HUES6 (cell line): ENCODE data around the gene ADARB2.
"Not testable (repeated sequence)": the region's sequence is repeated elsewhere in the genome, so short reads cannot be mapped to it uniquely, and the experiment has no call there.

Source experiments
- H3K27ac ChIP-seq: 2 replicates; pipeline ENCODE4 v1.7.0; 2013; ENCODE audit warnings: low read depth, mild to moderate bottlenecking, low read length, inconsistent platforms
- H3K27me3 ChIP-seq: 2 replicates; pipeline ENCODE4 v1.6.1; 2013; ENCODE audit warnings: low read length; ENCODE audit not compliant: control insufficient read depth, insufficient read depth
- H3K36me3 ChIP-seq: 2 replicates; pipeline ENCODE4 v1.6.1; 2013; ENCODE audit warnings: low read length; ENCODE audit not compliant: control insufficient read depth, insufficient read depth
- H3K4me1 ChIP-seq: 2 replicates; pipeline ENCODE4 v1.6.1; 2013; ENCODE audit warnings: low read length; ENCODE audit not compliant: control insufficient read depth, insufficient read depth
- H3K4me3 ChIP-seq: 2 replicates; pipeline ENCODE4 v1.5.1; 2013; ENCODE audit warnings: low read depth, low read length
- H3K9ac ChIP-seq: one replicate; pipeline ENCODE4 v1.6.1; 2013; ENCODE audit warnings: mild to moderate bottlenecking, low read length
- H3K9me3 ChIP-seq: 2 replicates; pipeline ENCODE4 v1.6.1; 2013; ENCODE audit warnings: low read depth, low read length; ENCODE audit not compliant: control insufficient read depth, insufficient read depth

ADARB2 gene

DNA sequence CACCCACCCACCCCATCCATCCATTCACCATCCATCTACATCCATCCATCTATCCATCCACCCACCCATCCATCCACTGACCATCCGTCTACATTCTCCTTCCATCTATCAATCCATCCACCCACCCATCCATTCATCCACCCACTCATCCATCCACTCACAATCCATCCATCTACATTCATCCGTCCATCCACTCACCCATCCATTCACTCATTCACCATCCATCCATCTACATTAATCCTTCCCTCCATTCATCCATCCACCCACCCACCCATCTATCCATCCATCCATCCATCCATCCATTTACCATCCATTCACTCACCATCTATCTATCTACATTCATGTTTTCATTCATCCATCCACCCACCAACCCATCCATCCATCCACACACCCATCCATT, 292.5 kb downstream of the ADARB2 start:
- H3K36me3 ChIP-seq, result no peaks in the 10 kb centered on the region

DNA sequence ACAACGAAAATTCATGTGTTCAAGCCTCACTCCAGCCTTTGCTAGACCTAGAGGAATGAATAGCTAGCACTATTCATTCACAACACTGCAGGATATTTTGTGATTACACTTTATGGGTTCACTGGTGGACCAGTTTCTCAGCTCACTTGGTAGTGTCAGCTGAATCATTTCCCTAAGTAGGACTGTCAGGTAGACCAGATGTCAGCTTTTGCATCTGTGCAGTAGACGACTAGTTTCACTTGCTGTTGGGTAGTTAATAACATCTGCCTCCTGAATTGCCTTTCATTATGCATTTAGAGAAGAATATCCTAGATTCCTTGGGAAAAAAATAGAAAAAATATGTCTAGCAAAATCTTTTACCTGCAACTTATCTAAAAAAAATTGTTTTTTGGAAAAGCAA, 296.4 kb downstream of the ADARB2 start:
- Histone ChIP-seq H3K4me3 (no peak overlapping the region), H3K27me3 (no peaks in the 10 kb centered on the region), H3K9ac (no peak overlapping the region), H3K27ac (no peak overlapping the region), H3K9me3 (no peaks in the 10 kb centered on the region), H3K36me3 (no peaks in the 10 kb centered on the region), H3K4me1 (no peaks in the 10 kb centered on the region)

More for the DNA sequence above, 292.5 kb downstream of the ADARB2 start:
- Histone ChIP-seq H3K9ac (no peak overlapping the region), H3K27ac (no peak overlapping the region), H3K4me1 (peaks cover 7% of the 10 kb centered on the region; the same call in 1 of the 2 replicates), H3K27me3 (no peaks in the 10 kb centered on the region), H3K9me3 (no peaks in the 10 kb centered on the region), H3K4me3 (no peak overlapping the region)

DNA sequence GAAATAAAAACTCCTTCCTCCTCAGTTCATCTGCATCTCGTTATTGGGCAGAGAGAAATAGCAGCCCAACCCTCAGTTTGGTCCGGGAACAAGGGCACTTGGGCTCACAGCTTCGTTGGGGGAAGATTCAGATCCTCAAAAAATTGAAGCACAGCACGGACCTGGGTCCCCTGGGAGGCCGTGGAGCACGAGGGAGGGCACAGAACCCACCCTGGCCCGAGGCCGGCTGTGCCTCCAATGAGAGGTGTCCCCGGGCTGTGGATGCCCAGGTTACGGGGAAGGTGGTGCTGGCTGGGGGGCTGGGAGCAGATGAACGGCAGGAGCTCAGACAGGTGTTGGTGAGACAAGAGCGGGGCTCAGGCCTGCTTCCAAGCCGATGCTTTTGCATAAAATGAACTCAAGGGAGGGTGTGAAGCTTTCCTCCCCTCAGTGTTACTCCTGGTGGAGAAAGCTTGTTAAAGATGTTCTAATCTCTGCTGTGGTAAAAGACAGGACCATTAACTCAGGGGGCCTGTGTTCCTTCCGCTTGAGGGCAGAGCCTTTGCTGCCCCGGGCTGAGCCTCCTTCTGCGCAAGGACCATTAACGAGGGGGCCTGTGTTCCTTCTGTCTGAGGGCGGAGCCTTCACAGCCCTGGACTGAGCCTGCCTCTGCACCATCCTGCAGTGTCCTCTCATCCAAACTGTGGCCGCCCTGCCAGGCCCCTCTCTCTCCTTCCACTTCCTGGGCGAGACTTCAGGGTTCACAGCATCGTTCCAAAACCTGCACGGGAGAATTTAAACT, 302.2 kb downstream of the ADARB2 start:
- Histone ChIP-seq H3K27ac (no peak overlapping the region), H3K9ac (no peak overlapping the region), H3K9me3 (peaks cover 3% of the 10 kb centered on the region; the same call in 1 of the 2 replicates), H3K4me3 (no peak overlapping the region), H3K4me1 (peaks cover 20% of the 10 kb centered on the region), H3K27me3 (no peaks in the 10 kb centered on the region), H3K36me3 (no peaks in the 10 kb centered on the region)

DNA sequence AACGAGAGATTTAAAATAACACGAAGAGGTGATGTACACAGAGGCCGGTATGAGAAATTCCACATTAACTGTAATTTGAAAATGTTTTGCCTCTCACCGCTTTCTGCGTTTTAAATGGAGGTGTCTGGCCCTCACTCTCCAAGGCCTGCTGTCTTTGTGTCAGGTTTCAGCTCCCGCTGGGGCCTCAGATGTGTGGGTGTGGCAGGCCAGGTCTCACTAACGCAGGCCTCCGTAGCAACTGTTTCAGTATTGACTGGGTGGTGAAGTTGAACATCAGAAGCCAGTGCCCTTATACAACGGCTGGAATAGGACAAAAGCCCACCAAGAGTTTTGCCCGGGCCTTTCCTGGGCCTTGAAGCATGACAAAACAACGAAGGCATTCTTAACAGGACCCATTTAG, 303.1 kb downstream of the ADARB2 start:
- H3K36me3 ChIP-seq, result no peaks in the 10 kb centered on the region
- no peak overlapping the region for H3K4me3 ChIP-seq
- no peak overlapping the region for H3K9ac ChIP-seq
- no peaks in the 10 kb centered on the region for H3K27me3 ChIP-seq
- H3K9me3 ChIP-seq, result peaks cover 3% of the 10 kb centered on the region; the same call in 1 of the 2 replicates
- H3K4me1 ChIP-seq, result peaks cover 20% of the 10 kb centered on the region
- no peak overlapping the region for H3K27ac ChIP-seq

DNA sequence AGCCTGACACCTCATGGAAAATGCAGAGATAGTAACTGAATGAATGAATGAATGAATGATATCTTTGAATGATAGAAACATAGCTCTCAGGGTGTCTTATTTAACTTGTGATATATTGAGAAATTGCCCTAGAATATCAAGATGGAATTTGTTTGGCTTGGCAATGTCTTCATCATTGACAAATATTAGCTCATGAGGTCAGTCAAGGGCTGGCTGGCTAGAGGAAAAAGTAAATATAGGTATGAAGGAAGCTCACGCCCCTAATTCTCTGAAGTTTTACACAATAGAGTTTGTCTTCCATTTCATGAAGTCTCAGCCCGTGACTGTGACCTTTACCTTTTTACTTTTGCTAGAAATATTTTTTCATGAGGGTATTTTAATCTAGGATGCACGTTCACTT, 305.2 kb downstream of the ADARB2 start:
- H3K9ac ChIP-seq, result no peak overlapping the region
- H3K27ac ChIP-seq, result no peak overlapping the region
- H3K9me3 ChIP-seq, result peaks cover 3% of the 10 kb centered on the region; the same call in 1 of the 2 replicates
- H3K27me3 ChIP-seq, result no peaks in the 10 kb centered on the region
- no peaks in the 10 kb centered on the region for H3K36me3 ChIP-seq
- H3K4me1 ChIP-seq, result peaks cover 20% of the 10 kb centered on the region
- H3K4me3 ChIP-seq, result no peak overlapping the region

DNA sequence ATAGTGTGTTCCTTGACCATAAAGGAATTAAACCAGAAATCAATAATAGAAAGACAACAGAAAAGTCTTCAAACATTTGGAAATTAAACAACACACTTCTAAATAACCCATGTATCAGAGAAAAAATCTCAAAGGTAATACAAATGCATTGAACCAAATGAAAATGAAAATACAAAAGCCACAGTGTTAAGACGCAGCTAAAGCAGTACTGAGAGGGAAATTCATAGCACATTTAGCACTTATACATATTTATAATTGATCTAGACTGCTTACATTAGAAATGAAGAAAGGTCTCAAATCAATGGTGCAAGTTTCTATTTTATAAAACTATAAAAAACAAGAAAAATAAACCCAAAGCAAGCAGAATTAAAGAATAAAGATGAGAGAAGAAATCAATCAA, 306.1 kb downstream of the ADARB2 start:
- peaks cover 20% of the 10 kb centered on the region for H3K4me1 ChIP-seq

DNA sequence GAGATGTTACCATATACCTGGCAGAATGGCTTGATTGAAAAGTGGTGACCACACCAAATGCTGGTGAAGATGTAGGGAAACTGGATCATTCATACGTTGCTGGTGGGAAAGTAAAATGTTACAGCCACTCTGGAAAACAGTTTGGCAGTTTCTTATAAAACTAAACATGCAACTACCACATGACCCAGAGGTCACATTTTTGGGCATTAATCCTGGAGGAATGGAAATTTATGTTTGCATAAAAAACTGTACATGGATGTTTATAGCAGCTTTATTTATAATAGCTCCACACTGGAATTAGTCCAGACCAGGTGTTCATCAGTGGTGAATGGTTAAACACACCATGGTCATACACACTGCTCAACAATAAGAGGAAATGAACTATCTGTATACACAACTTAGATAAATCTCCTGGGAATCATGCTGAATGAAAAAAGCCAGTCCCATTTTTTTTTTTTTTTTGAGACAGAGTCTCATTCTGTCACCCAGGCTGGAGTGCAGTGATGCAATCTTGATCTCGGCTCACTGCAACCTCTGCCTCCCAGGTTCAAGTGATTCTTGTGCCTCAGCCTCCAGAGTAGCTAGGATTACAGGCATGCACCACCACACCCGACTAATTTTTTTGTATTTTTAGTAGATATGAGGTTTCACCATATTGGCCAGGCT, 309.7 kb downstream of the ADARB2 start:
- not testable (repeated sequence) for H3K27me3 ChIP-seq, H3K4me1 ChIP-seq, H3K27ac ChIP-seq, H3K9me3 ChIP-seq, H3K9ac ChIP-seq, H3K4me3 ChIP-seq, H3K36me3 ChIP-seq

More for the DNA sequence above, 306.1 kb downstream of the ADARB2 start:
- Histone ChIP-seq H3K36me3 (no peaks in the 10 kb centered on the region), H3K9me3 (peaks cover 3% of the 10 kb centered on the region; the same call in 1 of the 2 replicates), H3K9ac (no peak overlapping the region), H3K4me3 (no peak overlapping the region), H3K27ac (no peak overlapping the region), H3K27me3 (no peaks in the 10 kb centered on the region)

DNA sequence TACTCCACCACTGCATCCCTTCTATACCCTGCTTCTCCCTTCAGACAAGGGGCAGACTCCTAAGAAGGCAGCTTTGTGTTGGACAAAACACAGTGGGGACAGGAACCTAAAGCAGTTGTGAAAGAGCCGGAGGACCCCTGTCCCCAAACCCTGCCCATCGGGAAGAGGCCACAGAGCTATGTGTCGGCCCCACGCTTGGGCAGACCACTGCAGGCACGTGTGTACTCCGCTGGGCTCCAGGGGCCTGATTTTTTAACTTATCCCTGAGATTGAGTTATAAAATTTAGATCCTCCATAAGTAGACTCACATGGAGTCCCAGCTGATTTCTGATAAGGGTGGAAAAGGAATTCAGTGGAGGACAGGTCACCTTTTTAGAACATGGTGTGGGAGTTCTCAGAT, 310.5 kb downstream of the ADARB2 start:
- 0 out of 2 replicates have a peak, but pooled peaks cover 3% of the 10 kb centered on the region for H3K9me3 ChIP-seq
- no peaks in the 10 kb centered on the region for H3K27me3 ChIP-seq
- no peak overlapping the region for H3K9ac ChIP-seq
- no peaks in the 10 kb centered on the region for H3K4me1 ChIP-seq
- H3K36me3 ChIP-seq, result no peaks in the 10 kb centered on the region
- H3K27ac ChIP-seq, result no peak overlapping the region
- H3K4me3 ChIP-seq, result no peak overlapping the region

DNA sequence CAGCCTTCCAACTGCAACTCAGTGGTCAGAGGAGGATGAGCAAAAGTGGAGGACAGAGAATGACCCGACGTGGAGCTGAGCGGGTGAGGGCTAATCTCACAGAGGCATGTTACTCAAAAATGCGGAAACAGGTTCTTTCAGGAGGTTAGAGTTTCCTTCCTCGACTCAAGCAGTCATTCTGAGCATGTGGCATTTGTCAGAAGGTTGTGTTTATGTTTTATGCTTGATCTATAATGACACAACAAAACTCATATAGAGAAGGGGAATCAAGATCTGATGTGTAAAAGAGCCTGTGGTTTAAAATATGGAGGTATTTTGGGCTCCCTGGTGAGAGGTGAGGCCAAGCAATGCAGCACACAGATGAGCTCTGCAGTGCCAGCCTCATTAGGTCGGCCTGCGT, 311.4 kb downstream of the ADARB2 start:
- Histone ChIP-seq H3K27me3 (no peaks in the 10 kb centered on the region), H3K9me3 (0 out of 2 replicates have a peak, but pooled peaks cover 2% of the 10 kb centered on the region), H3K4me3 (no peak overlapping the region), H3K27ac (no peak overlapping the region), H3K9ac (no peak overlapping the region), H3K4me1 (no peaks in the 10 kb centered on the region), H3K36me3 (no peaks in the 10 kb centered on the region)

DNA sequence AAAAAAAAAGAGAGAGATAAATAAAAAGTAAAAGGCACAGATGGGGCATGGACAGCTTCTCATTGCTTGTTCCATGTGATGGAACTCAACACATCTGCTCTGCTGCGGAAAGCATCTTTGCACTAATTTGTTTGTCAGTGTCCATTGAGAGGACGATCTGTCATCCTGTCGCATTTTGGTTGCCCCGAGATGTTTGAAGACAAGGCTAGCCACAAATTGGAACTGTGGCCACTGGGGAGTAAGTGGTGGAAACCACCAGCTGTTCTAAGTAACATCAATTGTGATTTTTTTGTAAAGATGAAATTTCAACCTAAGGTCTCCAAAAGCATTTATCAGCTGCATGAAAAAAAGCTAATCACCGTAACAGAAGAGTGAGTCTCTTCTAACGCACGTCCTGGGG, 312.7 kb downstream of the ADARB2 start:
- Histone ChIP-seq H3K4me1 (no peaks in the 10 kb centered on the region), H3K27me3 (peaks cover 9% of the 10 kb centered on the region), H3K9ac (no peak overlapping the region), H3K27ac (no peak overlapping the region), H3K9me3 (no peaks in the 10 kb centered on the region), H3K36me3 (no peaks in the 10 kb centered on the region), H3K4me3 (no peak overlapping the region)

DNA sequence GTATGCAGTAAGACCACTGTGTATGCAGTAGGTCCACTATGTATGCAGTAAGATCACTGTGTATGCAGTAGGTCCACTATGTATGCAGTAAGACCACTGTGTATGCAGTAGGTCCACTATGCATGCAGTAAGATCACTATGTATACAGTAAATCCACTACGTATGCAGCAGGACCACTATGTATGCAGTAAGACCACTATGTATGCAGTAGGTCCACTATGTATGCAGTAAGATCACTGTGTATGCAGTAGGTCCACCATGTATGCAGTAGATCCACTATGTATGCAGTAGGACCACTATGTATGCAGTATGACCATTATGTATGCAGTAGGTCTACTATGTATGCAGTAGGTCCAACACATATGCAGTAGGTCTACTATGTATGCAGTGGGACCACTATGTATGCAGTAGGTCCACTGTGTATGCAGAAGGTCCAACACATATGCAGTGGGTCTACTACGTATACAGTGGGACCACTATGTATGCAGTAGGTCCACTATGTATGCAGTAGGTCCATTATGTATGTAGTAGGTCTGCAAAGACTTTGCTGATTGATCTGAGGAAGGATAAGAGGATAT, 313.6 kb downstream of the ADARB2 start:
- no peak overlapping the region for H3K4me3 ChIP-seq
- no peaks in the 10 kb centered on the region for H3K4me1 ChIP-seq
- no peak overlapping the region for H3K9ac ChIP-seq
- H3K27me3 ChIP-seq, result peaks cover 14% of the 10 kb centered on the region
- H3K9me3 ChIP-seq, result no peaks in the 10 kb centered on the region
- H3K36me3 ChIP-seq, result no peaks in the 10 kb centered on the region
- H3K27ac ChIP-seq, result no peak overlapping the region
